ENCODE measurements around the gene S100A14. TPM values are rescaled to one million over a fixed set of nuclear protein-coding genes. Genes with fewer than 3 reads are reported as not detected.
A peak's percentile ranks its signal among the peaks of the same experiment; 100 is the strongest.

S100A14 gene
- total and polyA plus RNA-seq, 9 of the 15 experiments (the other 6 are each of a cell fraction or from before 2014, with no cell fraction given): 0.10 to 0.64 (median 0.24) TPM; not detected in 3

DNA sequence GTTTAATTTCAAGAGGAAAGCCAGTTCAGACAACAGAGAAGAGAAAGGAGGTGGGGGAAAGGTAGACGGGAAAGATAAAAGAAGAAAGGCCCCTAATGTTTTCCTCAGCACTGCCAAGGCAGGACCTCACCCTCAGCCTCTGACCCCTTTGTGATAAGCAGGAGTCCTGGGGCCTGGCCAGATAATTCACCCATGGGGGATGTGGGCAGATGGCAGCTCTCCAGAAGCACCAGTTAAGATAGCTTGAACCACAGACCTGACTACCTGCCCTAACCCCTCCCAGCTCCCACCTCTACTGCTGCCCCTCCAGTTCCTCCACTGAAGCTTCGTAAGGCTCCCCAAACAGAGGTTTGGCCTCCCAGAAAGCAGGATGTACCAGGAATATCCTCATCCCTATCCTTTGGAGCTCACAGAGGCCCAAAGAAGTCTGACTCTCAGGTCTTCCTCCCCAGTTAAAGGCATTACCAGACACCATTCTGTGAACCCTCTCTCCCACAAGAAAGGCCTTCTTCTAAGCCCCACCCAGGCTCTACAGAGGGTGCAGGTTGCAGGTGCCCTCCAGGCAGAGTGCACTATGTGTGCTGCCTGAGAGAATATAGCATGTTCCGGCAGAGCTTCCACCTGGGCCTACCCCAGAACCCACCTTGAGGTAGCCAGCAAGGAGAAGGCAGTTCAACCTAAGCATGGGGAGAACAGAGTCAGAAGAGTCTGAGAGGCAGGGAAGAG, 33.2 kb upstream of the S100A14 start (continued):
- no peak for TF ChIP-seq ZNF398 (CRISPR knock-in tag; IDR thresholded peaks at IDR 0.05)
- no peak for TF ChIP-seq ZNF324 (CRISPR knock-in tag; IDR thresholded peaks at IDR 0.05)
- TF ChIP-seq TEAD1 (CRISPR knock-in tag; IDR thresholded peaks at IDR 0.05): 0 out of 4 replicates have a peak, but pooled peaks of 1 of the 2 experiments have one; percentile 5
- no peak for TF ChIP-seq LEF1 (IDR thresholded peaks at IDR 0.05)
- TF ChIP-seq HNRNPK (IDR thresholded peaks at IDR 0.05; ENCODE audit: low read depth, low read length, poor library complexity, severe bottlenecking): no peak
- TF ChIP-seq, protein P1, sequence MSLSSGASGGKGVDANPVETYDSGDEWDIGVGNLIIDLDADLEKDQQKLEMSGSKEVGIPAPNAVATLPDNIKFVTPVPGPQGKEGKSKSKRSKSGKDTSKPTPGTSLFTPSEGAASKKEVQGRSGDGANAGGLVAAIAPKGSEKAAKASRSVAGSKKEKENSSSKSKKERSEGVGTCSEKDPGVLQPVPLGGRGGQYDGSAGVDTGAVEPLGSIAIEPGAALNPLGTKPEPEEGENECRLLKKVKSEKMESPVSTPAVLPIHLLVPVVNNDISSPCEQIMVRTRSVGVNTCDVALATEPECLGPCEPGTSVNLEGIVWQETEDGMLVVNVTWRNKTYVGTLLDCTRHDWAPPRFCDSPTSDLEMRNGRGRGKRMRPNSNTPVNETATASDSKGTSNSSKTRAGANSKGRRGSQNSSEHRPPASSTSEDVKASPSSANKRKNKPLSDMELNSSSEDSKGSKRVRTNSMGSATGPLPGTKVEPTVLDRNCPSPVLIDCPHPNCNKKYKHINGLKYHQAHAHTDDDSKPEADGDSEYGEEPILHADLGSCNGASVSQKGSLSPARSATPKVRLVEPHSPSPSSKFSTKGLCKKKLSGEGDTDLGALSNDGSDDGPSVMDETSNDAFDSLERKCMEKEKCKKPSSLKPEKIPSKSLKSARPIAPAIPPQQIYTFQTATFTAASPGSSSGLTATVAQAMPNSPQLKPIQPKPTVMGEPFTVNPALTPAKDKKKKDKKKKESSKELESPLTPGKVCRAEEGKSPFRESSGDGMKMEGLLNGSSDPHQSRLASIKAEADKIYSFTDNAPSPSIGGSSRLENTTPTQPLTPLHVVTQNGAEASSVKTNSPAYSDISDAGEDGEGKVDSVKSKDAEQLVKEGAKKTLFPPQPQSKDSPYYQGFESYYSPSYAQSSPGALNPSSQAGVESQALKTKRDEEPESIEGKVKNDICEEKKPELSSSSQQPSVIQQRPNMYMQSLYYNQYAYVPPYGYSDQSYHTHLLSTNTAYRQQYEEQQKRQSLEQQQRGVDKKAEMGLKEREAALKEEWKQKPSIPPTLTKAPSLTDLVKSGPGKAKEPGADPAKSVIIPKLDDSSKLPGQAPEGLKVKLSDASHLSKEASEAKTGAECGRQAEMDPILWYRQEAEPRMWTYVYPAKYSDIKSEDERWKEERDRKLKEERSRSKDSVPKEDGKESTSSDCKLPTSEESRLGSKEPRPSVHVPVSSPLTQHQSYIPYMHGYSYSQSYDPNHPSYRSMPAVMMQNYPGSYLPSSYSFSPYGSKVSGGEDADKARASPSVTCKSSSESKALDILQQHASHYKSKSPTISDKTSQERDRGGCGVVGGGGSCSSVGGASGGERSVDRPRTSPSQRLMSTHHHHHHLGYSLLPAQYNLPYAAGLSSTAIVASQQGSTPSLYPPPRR (CRISPR knock-in tag; IDR thresholded peaks at IDR 0.05; ENCODE audit: borderline replicate concordance): no peak; the same call in 1 of the 2 replicates
- peak; percentile 57 for TF ChIP-seq TCF3 (CRISPR knock-in tag; IDR thresholded peaks at IDR 0.05)
- TF ChIP-seq MBD1 (CRISPR knock-in tag; IDR thresholded peaks at IDR 0.05): no peak
- no peak for TF ChIP-seq TBP (optimal IDR thresholded peaks at IDR 0.05; ENCODE audit: low read depth, low read length)
- no peak for TF ChIP-seq ZSCAN29 (IDR thresholded peaks at IDR 0.05)
- no peak for TF ChIP-seq ZSCAN32 (CRISPR knock-in tag; IDR thresholded peaks at IDR 0.05)
- no peak for TF ChIP-seq EHMT2 (IDR thresholded peaks at IDR 0.05)
- no peak for TF ChIP-seq NR2C2 (CRISPR knock-in tag; IDR thresholded peaks at IDR 0.05)
- peak; percentile 39; the same call in 1 of the 2 replicates for TF ChIP-seq NR2C2 (tag; IDR thresholded peaks at IDR 0.05)
- no peak for TF ChIP-seq CEBPB (tag; IDR thresholded peaks at IDR 0.05)
- 0 out of 2 replicates have a peak, but pooled peaks have one; percentile 37 for TF ChIP-seq DPF2 (IDR thresholded peaks at IDR 0.05)
- TF ChIP-seq MYNN (IDR thresholded peaks at IDR 0.05): 0 out of 2 replicates have a peak, but pooled peaks have one; percentile 34
- no peak for TF ChIP-seq MYNN (CRISPR knock-in tag; IDR thresholded peaks at IDR 0.05)
- TF ChIP-seq NFE2L1 (tag; IDR thresholded peaks at IDR 0.05; ENCODE audit: borderline replicate concordance, low read depth): no peak
- TF ChIP-seq NFIC (IDR thresholded peaks at IDR 0.05): peak; percentile 69
- no peak for TF ChIP-seq SAFB (IDR thresholded peaks at IDR 0.05; ENCODE audit: borderline replicate concordance, low read depth, low read length)
- no peak for TF ChIP-seq ELF4 (CRISPR knock-in tag; IDR thresholded peaks at IDR 0.05)

Data from K562 (cell line).